Osteocyte (in vitro differentiated cells): Measurements from ENCODE around the gene MAN1A1. TPM values are rescaled to one million over a fixed set of nuclear protein-coding genes. Genes with fewer than 3 reads are reported as not detected.

Source experiments
- DNase-seq: peaks from one replicate; pipeline ENCODE4 v3.0.0; 2021; ENCODE audit warnings: mixed read lengths; ENCODE audit not compliant: unreplicated experiment; ENCODE audit errors: extremely low spot score
- H3K27ac Mint-ChIP-seq: one replicate; pipeline ENCODE4 v1.8.0; 2021; ENCODE audit warnings: mild to moderate bottlenecking, mixed read lengths; ENCODE audit not compliant: unreplicated experiment
- H3K27me3 Mint-ChIP-seq: one replicate; pipeline ENCODE4 v1.8.0; 2021; ENCODE audit warnings: mixed read lengths; ENCODE audit not compliant: unreplicated experiment
- H3K36me3 Mint-ChIP-seq: one replicate; pipeline ENCODE4 v1.8.0; 2021; ENCODE audit warnings: mixed read lengths; ENCODE audit not compliant: unreplicated experiment
- H3K4me1 Mint-ChIP-seq: one replicate; pipeline ENCODE4 v1.8.0; 2021; ENCODE audit warnings: mixed read lengths; ENCODE audit not compliant: unreplicated experiment
- H3K4me3 Mint-ChIP-seq: one replicate; pipeline ENCODE4 v1.8.0; 2021; ENCODE audit warnings: mild to moderate bottlenecking, moderate library complexity, mixed read lengths; ENCODE audit not compliant: unreplicated experiment
- H3K9me3 Mint-ChIP-seq: one replicate; pipeline ENCODE4 v1.8.0; 2021; ENCODE audit warnings: mixed read lengths; ENCODE audit not compliant: unreplicated experiment
- CTCF ChIP-seq: fragments of 200-600 bp; sonication (generic); IDR thresholded peaks from 2 replicates; pipeline ENCODE4 v1.5.0; 2021; ENCODE audit warnings: antibody characterized with exemption, mild to moderate bottlenecking, moderate library complexity
- total RNA-seq: library from RNA; stranded (reverse); gene quantifications from 2 replicates; pipeline ENCODE4 v1.2.1, GENCODE V29; 2021

The MAN1A1 gene
- total RNA-seq, 1 donor from 2014 or later: 7.0 TPM

- H3K27me3 Mint-ChIP-seq: peaks cover 55% of the 10 kb centered on the region
- H3K4me1 Mint-ChIP-seq: peaks cover 9% of the 10 kb centered on the region
- no peaks in the 10 kb centered on the region for H3K9me3 Mint-ChIP-seq
- H3K27ac Mint-ChIP-seq: no peak overlapping the region
- H3K4me3 Mint-ChIP-seq: peak overlapping the region; percentile 75
- no peak for TF ChIP-seq CTCF
- no peak for DNase-seq
- H3K36me3 Mint-ChIP-seq: no peaks in the 10 kb centered on the region
Observed at GRCh38 chr6:119347466-119348095, 2.0 kb downstream of the MAN1A1 start.

GRCh38 chr6:119346936-119347335 lies 2.6 kb downstream of the MAN1A1 start:
- Mint-ChIP-seq H3K27me3 (peaks cover 50% of the 10 kb centered on the region), H3K27ac (no peak overlapping the region), H3K4me1 (peaks cover 9% of the 10 kb centered on the region), H3K36me3 (no peaks in the 10 kb centered on the region), H3K4me3 (no peak overlapping the region), H3K9me3 (no peaks in the 10 kb centered on the region)
- TF ChIP-seq CTCF: no peak
- no peak for DNase-seq

DNA sequence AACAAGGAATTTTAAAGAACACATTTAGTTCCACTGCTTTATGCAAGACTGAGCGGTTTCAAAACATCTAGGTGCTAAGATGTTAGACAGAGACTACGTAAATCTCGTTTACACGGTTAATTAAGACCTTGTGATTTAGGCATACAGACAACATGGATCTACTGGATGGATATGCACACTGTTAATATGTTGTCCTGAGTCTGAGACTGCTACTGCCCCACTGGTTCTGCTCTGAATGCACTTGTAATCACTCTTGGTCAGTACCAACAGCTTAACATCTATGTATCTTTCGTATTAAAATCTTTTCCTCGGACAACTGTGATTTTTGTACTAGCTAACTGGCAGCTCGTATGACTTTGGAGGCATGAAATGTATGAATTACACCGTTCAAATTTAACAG lies 3.1 kb downstream of the MAN1A1 start:
- H3K4me3 Mint-ChIP-seq: no peak overlapping the region
- H3K27me3 Mint-ChIP-seq: peaks cover 45% of the 10 kb centered on the region
- no peak for TF ChIP-seq CTCF
- H3K27ac Mint-ChIP-seq: no peak overlapping the region
- H3K4me1 Mint-ChIP-seq: peaks cover 9% of the 10 kb centered on the region
- H3K9me3 Mint-ChIP-seq: no peaks in the 10 kb centered on the region
- H3K36me3 Mint-ChIP-seq: no peaks in the 10 kb centered on the region
- DNase-seq: no peak

- H3K27ac Mint-ChIP-seq: no peak overlapping the region
- H3K36me3 Mint-ChIP-seq: no peaks in the 10 kb centered on the region
- no peak overlapping the region for H3K4me3 Mint-ChIP-seq
- no peak for TF ChIP-seq CTCF
- peaks cover 6% of the 10 kb centered on the region for H3K4me1 Mint-ChIP-seq
- H3K27me3 Mint-ChIP-seq: peaks cover 36% of the 10 kb centered on the region
- H3K9me3 Mint-ChIP-seq: no peaks in the 10 kb centered on the region
- DNase-seq: no peak
Observed at GRCh38 chr6:119345114-119345513, 4.4 kb downstream of the MAN1A1 start.

GRCh38 chr6:119344306-119344705 lies 5.3 kb downstream of the MAN1A1 start:
- no peak for TF ChIP-seq CTCF
- H3K36me3 Mint-ChIP-seq: no peaks in the 10 kb centered on the region
- H3K27me3 Mint-ChIP-seq: peaks cover 36% of the 10 kb centered on the region
- no peak overlapping the region for H3K27ac Mint-ChIP-seq
- H3K4me3 Mint-ChIP-seq: no peak overlapping the region
- DNase-seq: no peak
- no peaks in the 10 kb centered on the region for H3K9me3 Mint-ChIP-seq
- H3K4me1 Mint-ChIP-seq: peaks cover 6% of the 10 kb centered on the region
